ENCODE results near the gene TMEM238. TPM values are rescaled to one million over a fixed set of nuclear protein-coding genes. Genes with fewer than 3 reads are reported as not detected.

The TMEM238 gene
- total and polyA plus RNA-seq, 9 of the 15 experiments (the other 6 are each of a cell fraction or from before 2014, with no cell fraction given) = 0.18 to 5.1 (median 1.3) TPM; not detected in 4

- TF ChIP-seq ZNF318 (IDR thresholded peaks at IDR 0.05; ENCODE audit: borderline replicate concordance in 1 of 2, low read depth in 1 of 2) = no peak
- no peak for TF ChIP-seq GTF2F1 (IDR thresholded peaks at IDR 0.05; ENCODE audit: low read depth, low read length)
- peak; percentile 60 for TF ChIP-seq POLR2G (IDR thresholded peaks at IDR 0.05; ENCODE audit: low read depth, low read length)
- TF ChIP-seq SMARCA4 (IDR thresholded peaks at IDR 0.05) = no peak
These were observed 35.6 kb downstream of the TMEM238 start (continued) for GRCh38 chr19:55348317-55349034.

All from K562 (cell line).